HG03039 (cell line): ENCODE measurements around the gene INPP4A.

Experiments
- ATAC-seq: cut with Tn5 transposase; IDR thresholded peaks from one replicate; pipeline ENCODE4 v1.9.1; 2021; ENCODE audit warnings: mild to moderate bottlenecking, moderate library complexity; ENCODE audit not compliant: unreplicated experiment

INPP4A gene

DNA sequence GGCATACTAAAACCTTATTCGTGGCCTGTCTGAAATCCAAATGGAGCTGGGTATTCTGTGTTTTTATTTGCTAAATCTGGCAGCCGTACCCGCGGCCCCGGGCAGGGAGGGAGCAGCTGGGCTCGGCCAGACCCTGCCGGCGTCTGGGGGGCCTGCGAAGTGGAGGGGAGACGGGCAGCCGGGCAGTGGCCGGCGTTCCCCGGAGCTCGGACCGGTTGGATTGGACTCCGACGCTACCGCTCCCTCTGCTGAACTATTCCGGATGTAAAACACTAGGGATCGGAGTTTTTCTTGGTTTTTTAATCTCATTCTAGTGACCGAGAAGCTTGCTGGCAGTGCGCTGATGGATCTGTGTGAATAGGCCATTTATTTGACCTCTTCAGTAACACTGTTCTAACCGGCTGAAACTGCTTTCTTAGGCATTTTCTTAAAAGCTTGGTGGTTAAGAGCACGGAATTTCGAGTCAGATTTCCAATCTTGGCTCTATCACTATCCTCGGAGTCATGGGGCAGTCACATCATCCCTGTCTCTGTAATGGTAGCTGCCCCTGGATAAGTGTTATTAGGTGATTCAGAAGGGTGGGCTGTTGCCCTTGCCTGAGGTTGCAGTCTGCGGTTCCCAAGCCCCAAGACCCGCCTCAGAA is 164.4 kb downstream of the INPP4A start:
- ATAC-seq = no peak

DNA sequence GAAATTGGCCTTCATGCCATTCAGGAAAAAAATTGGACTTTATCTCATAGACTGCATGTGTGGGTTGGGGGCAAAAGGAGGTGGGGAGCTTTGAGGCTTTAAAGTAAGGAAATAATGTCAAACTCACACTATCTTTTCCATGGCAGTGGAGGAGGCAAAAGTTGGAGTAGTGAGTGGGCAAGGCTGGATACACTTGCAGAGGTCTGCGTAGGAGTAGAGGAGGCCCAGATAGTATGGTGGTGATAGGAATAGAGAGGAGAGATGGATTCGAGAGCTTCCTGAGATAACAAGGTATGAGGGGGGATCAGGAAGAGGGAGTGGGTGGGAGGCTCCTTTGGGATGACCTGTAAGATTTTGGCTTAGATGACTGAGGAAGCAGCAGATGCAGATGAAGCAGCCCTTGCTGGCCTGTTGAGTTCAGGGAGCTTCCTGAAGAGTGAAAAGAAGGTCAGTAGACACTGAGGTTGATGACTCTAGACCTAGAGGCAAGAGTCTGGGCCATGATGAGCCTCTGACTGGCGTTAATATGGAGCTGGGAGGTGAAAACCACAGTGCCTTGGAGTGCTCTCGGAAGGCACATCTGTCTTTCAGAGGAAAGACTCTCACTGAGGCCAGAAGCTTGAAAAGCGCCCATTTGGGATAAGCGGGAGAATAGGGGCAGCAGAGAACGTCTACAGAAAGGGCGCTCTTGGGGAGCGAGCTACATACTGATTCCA is 169.5 kb downstream of the INPP4A start:
- ATAC-seq = no peak

DNA sequence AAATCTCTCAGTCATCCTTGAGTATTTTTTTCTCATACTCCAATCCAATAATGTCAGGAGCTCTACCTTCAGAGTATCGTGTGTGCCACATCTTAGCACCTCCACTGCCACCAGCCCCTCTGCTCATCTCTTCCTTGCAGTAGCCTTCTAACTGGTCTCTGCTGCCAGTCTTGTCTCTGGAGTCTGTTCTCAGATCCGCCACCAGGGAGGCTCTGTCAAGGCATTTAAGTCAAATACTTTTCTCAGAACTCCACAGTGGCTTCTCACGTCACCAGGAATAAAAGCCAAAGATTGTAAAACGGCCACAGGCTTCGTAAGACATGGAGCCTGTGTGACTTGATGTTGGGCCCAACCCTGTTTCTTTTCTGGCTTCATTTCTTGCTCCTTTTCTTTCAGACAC is 170.8 kb downstream of the INPP4A start:
- no peak for ATAC-seq

DNA sequence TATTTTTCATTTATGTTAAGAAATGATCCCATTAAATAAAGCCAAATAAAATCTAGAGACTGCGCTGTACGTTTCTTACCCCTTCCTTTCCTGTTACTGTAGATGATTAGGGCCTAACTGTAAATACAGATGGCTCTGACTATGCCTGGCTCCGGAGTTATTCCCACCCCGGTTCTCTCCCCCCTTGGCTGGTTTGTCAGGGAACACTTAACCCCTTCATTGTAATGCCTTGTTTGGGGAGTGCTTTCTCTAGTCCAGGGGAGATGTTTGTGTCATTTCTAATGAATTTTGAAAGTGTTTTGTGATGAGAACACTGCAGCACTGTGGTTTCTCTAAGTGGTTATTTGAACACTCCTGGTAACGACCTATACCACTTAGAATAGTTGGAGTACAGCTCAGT is 172.5 kb downstream of the INPP4A start:
- ATAC-seq = no peak

DNA sequence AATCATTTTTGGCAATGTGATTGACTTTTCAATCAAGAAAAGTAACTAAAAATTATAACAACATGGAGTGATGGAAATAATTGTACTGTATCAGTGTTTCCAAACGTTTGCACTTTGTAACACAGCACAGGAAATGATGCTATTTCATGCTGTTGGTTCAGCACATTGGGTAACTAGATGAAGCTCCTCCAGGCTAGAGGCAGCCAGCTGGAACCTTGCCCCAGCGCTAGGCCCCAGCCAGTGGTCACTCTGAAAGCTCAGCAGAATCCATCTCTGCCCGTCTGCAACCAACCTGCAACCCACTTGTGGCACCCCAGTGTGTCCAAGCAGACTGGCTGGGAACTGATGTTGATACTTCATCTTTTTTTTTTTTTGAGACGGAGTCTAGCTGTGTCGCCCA is 179.0 kb downstream of the INPP4A start:
- no peak for ATAC-seq

DNA sequence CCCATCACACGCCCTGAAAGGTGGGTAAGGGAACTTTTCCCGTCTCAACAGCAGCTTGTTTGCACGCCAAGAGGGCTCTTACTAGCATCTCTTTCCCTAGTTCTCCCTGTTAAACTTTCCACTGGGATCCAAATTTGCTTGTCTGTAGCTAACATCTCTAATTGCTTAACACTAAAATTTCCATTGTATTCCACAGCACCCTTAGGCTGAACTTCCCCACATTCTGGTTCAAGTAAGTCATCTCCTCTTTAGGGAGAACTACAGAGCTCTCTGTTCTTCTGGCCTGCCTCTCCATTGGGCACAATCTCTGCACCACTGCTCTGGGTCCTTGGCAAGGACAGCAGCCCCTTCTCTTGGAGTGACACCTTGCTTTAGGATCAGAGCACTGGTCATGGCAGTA is 187.7 kb downstream of the INPP4A start:
- no peak for ATAC-seq

DNA sequence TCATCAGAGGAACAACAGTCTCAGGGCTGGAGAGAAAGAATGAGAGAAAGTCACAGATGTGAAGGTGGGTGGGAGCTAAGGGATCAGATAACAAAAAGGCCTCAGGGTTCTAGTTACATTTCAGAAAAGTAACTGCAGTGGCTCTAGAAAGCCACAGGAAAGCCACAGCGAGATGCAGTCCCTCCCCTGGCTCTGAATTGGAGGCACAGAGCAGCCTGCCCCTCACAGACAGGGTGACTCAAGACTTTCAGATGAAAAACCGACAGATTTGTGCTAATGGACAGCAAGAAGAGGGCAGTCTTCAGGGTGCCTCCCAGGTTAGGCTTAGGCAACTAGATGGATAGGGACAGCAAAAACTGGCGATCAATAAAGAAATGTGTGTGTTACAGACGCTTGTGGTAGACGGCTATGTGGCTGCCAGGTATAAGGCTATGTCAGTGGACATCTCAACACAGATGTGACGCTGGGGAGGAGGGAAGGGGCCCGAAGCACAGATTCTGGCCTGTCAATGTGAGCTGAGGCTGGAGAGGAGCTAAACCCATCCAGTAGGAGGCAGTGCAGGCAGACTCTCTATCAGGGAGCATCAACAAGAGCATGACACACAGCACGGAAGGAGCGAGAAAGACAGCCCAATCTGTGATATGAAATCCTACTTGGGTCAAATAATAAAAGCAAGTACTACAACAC is 189.9 kb downstream of the INPP4A start:
- no peak for ATAC-seq

DNA sequence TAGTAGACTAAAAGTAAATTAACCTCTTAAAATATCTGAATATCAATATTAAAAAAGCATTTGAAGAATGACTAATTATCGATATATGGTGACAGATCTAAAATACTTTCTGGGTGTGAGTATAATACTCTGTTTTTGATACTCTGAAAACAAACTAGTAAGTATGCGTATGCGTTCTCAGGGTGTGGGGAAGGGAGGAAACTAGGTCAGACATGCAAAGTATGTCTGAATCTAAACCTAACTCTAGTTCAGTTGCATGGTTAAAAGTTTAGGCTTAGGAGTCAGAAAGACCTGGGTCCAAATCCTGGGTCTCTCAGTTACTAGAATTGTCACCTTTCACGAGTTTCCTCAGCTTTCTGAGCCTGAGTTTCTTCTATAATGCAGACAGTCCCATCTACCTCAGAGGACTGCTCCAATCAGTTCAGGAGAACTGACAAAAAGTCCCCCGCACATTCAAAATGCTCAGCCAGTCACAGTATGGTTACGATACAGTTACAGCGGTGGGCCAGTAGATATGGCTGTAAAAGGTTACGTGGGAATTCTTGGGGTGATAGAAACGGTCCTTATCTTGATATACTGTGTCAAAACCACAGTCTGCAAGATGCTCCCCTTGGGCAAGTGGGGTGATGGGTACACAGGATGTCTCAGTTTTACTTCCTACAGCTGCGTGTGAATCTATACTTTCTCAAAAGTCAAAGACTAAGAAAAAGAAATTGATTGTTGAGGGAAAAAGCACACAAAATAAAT is 192.9 kb downstream of the INPP4A start:
- no peak for ATAC-seq

DNA sequence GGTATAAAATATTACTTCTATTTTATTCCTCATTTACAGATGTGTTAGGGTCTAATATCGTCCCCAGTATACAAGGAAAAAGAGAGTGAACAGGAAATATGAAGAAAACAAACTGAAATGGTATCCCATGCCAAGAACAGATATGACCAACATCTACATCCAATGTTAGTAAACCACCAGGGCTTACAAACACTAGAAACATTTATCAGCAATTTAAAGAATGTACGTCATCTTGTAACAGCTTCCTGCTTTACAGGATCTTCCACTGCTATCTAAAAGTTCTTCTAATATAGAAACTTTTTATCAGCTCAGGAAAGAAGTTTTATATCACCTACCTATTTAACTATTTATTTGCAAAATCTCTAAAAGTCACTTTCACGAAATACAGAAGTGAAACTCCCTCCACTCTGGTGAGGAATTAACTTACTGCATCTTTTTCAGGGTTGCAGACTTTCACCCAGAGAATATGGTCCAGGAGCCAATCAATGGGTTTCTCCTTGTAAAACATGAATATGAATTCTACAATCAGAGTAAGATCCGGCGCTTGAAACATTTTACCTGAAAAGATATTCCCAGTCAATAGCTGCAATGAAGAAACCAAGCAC is 198.9 kb downstream of the INPP4A start:
- no peak for ATAC-seq
